ENCODE results near the gene KCNJ6. TPM values are rescaled to one million over a fixed set of nuclear protein-coding genes. Genes with fewer than 3 reads are reported as not detected.

KCNJ6 gene
- total and polyA plus RNA-seq, 2 of the 8 experiments (the other 6 are each of a cell fraction or from before 2014, with no cell fraction given) = 0.51 to 1.2 TPM

DNA sequence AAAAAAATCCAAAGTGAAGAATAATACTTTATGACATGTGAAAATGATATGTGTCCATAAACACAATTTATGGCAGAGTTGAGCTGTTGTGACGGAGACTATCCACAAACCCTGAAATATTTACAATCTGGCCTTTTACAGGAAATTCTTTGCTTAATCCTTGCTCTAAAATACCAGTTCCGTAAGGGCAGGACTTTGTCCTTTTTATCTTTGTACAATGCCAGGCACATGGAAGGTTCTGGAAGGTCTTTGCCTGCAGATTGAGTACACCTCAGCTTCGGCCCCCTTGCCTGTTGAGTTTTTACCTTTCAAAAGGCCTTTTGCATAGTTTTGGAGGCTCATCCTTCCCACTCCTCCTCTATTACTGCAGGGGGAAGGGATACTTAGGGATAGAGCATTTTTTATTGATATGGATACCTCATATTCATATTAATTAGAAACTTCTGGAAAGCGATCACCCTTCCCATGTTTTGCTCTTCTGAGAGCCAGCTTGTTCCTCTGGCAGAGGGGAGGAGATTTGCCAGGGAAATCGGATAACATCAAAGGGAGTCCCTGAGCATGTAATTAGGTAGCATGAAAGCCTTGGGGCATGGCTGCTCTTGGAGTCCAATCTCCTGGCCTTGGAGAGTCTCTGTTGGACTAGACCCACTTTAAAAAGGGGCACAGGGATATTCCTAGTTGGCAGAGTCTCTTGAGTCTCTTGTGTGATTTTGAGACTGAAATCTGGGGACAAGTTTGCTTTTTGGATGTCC, 217.1 kb downstream of the KCNJ6 start:
- POLR2A ChIA-PET (ENCODE audit: partially characterized antibody) = interaction anchor here (1.0 kb wide), 1 partner anchor 63 kb away, joined by 3 read pairs; no protein-coding TSS in a partner anchor
- no peak for FAIRE-seq
- no peak overlapping the region for H3K9ac ChIP-seq (replicated peaks in 1 of 4; ENCODE audit: extremely low read depth in 1 of 4, low read depth in 3 of 4, low read length in 3 of 4)
- TF ChIP-seq SP2 (IDR thresholded peaks at IDR 0.05; ENCODE audit: low read length) (no peak), CHD2 (IDR thresholded peaks at IDR 0.05; ENCODE audit: low read length) (no peak), SIX5 (IDR thresholded peaks at IDR 0.05; ENCODE audit: low read depth, low read length) (no peak), MAFK (IDR thresholded peaks at IDR 0.05; ENCODE audit: low read depth, low read length) (no peak), CBX8 (IDR thresholded peaks at IDR 0.05; ENCODE audit: borderline replicate concordance, low read depth, low read length) (no peak), JUND (IDR thresholded peaks at IDR 0.05; ENCODE audit: low read length) (no peak), PHF8 (conservative IDR thresholded peaks at IDR 0.05; ENCODE audit: low read depth, low read length) (no peak), SP4 (IDR thresholded peaks at IDR 0.05; ENCODE audit: low read length) (no peak), SIN3A (conservative IDR thresholded peaks at IDR 0.05 in 1 of 2, IDR thresholded peaks at IDR 0.05 in 1 of 2; ENCODE audit: low read depth in 1 of 2, low read length in 2 of 2) (no peak), CHD1 (IDR thresholded peaks at IDR 0.05; ENCODE audit: low read depth, low read length) (no peak)
- TF ChIP-seq, protein P1, sequence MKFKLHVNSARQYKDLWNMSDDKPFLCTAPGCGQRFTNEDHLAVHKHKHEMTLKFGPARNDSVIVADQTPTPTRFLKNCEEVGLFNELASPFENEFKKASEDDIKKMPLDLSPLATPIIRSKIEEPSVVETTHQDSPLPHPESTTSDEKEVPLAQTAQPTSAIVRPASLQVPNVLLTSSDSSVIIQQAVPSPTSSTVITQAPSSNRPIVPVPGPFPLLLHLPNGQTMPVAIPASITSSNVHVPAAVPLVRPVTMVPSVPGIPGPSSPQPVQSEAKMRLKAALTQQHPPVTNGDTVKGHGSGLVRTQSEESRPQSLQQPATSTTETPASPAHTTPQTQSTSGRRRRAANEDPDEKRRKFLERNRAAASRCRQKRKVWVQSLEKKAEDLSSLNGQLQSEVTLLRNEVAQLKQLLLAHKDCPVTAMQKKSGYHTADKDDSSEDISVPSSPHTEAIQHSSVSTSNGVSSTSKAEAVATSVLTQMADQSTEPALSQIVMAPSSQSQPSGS (IDR thresholded peaks at IDR 0.05; ENCODE audit: low read length) = no peak

More for the DNA sequence above, 217.1 kb downstream of the KCNJ6 start:
- no peaks in the 10 kb centered on the region for H4K20me1 ChIP-seq (replicated peaks in 1 of 2; ENCODE audit: control insufficient read depth in 1 of 2, insufficient read depth in 2 of 2, low read length in 2 of 2)
- H2BK12ac ChIP-seq (ENCODE audit: low read depth, low read length) = no peak overlapping the region
- H3K27me3 ChIP-seq (replicated peaks in 1 of 4; ENCODE audit: control insufficient read depth in 3 of 4, extremely low read depth in 1 of 4, insufficient read depth in 3 of 4, low read length in 3 of 4) = 0 out of 7 replicates have a peak, but pooled peaks cover 0 to 2% (median 0%) of the 10 kb centered on the region in 4 experiments
- H2AK5ac ChIP-seq (ENCODE audit: low read depth, low read length) = no peak overlapping the region
- H3K23me2 ChIP-seq (ENCODE audit: low read depth, low read length) = no peaks in the 10 kb centered on the region
- WGBS, 2 experiments (ENCODE audit: extremely low coverage in 1 of 2, insufficient coverage in 1 of 2, insufficient read length in 1 of 2, insufficient replicate concordance in 2 of 2, low coverage in 1 of 2, low lambda C conversion rate in 2 of 2, missing lambda C conversion rate in 1 of 2) = 92% methylated on average over 5 of the region's 5 CpGs; no CpG with 5 or more reads in 1 of the 2 experiments
- H3K79me1 ChIP-seq (ENCODE audit: low read depth, low read length) = no peaks in the 10 kb centered on the region
- H2BK15ac ChIP-seq (ENCODE audit: low read length) = no peak overlapping the region
- H3K18ac ChIP-seq (ENCODE audit: extremely low read depth, low read length) = no peak overlapping the region
- H3K27ac ChIP-seq (ENCODE audit: low read depth, low read length) = no peak overlapping the region
- no peak overlapping the region; the same call in 1 of the 2 replicates for H2BK20ac ChIP-seq (ENCODE audit: low read length)
- no peak overlapping the region for H4K8ac ChIP-seq (ENCODE audit: extremely low read depth, insufficient read depth, low read length)
- H4K91ac ChIP-seq (replicated peaks; ENCODE audit: insufficient read length, low read length) = no peak overlapping the region
- no peaks in the 10 kb centered on the region for H3K79me2 ChIP-seq (ENCODE audit: control insufficient read depth in 1 of 2, insufficient read depth in 2 of 2, low read length in 2 of 2)
- no peak overlapping the region for H3K14ac ChIP-seq (ENCODE audit: insufficient read length)
- no peak overlapping the region for H3K4me2 ChIP-seq (ENCODE audit: insufficient read depth in 1 of 2, low read depth in 2 of 2, low read length in 2 of 2)
- no peaks in the 10 kb centered on the region for H3K36me3 ChIP-seq (ENCODE audit: control insufficient read depth in 2 of 4, insufficient read depth in 4 of 4, low read length in 3 of 4)
- no peak overlapping the region for H2BK5ac ChIP-seq (ENCODE audit: low read depth, low read length)
- no peak overlapping the region for H4K5ac ChIP-seq (ENCODE audit: insufficient read length, low read depth, low read length)
- peaks cover 0 to 6% of the 10 kb centered on the region in 2 experiments; a peak in 2 of 4 replicates for H3K9me3 ChIP-seq (ENCODE audit: insufficient read depth in 2 of 2, low read depth in 1 of 2, low read length in 1 of 2)
- CTCF ChIA-PET (ENCODE audit: partially characterized antibody) = interaction anchor here (0.6 to 1.2 kb wide), 6 partner anchors 11 to 653 kb away, joined by 3 to 4 read pairs (median 3); no protein-coding TSS in a partner anchor
- H3K4ac ChIP-seq (replicated peaks; ENCODE audit: insufficient read length, low read depth, low read length) = no peak overlapping the region
- no peak overlapping the region for H2AFZ ChIP-seq (ENCODE audit: low read length)
- H3K23ac ChIP-seq (ENCODE audit: insufficient read length) = no peak overlapping the region
- H3K56ac ChIP-seq (replicated peaks; ENCODE audit: insufficient read length, low read depth, low read length) = no peak overlapping the region
- no peak for DNase-seq (ENCODE audit: low read depth in 1 of 2, low spot score in 2 of 2)
- H3K4me1 ChIP-seq (replicated peaks in 1 of 4; ENCODE audit: control insufficient read depth in 3 of 4, insufficient read depth in 4 of 4, low read length in 3 of 4) = no peaks in the 10 kb centered on the region
- H3K4me3 ChIP-seq (ENCODE audit: extremely low read depth in 1 of 4, insufficient read depth in 2 of 4, low read depth in 3 of 4, low read length in 4 of 4) = no peak overlapping the region
- no peak overlapping the region for H2BK120ac ChIP-seq (replicated peaks; ENCODE audit: low read depth, low read length)
